Liver (tissue), 9 donors: ENCODE results near the gene DLST. TPM values are rescaled to one million over a fixed set of nuclear protein-coding genes. Genes with fewer than 3 reads are reported as not detected.
A peak's percentile ranks its signal among the peaks of the same experiment; 100 is the strongest.

Experiments used
- DNase-seq: peaks from one replicate; pipeline ENCODE4 v3.0.0-alpha.2; 2017; ENCODE audit warnings: low spot score
- H3K27ac ChIP-seq, 2 donors: one replicate each; pipeline ENCODE4 v1.7.0; 2013; ENCODE audit warnings: inconsistent platforms in 2 of 2, low read length in 2 of 2, control low read depth in 1 of 2, low read depth in 1 of 2, mild to moderate bottlenecking in 1 of 2
- H3K27me3 ChIP-seq, 4 donors: one replicate each; pipeline versions ENCODE4 v1.6.1 to v1.7.0; 2013; ENCODE audit warnings: low read length in 3 of 4, inconsistent platforms in 1 of 4, mild to moderate bottlenecking in 1 of 4, moderate library complexity in 1 of 4; ENCODE audit not compliant: control insufficient read depth in 4 of 4, insufficient read depth in 4 of 4
- H3K36me3 ChIP-seq, 4 donors: one replicate each; pipeline versions ENCODE4 v1.6.1 to v1.7.0; 2013; ENCODE audit warnings: low read length in 3 of 4, mild to moderate bottlenecking in 3 of 4, low read depth in 1 of 4, moderate library complexity in 1 of 4; ENCODE audit not compliant: control insufficient read depth in 4 of 4, insufficient read depth in 3 of 4
- H3K4me1 ChIP-seq, 4 donors: one replicate each; pipeline versions ENCODE4 v1.6.1 to v1.7.0; 2013; ENCODE audit warnings: low read length in 3 of 4, mild to moderate bottlenecking in 3 of 4, moderate library complexity in 1 of 4; ENCODE audit not compliant: control insufficient read depth in 4 of 4, insufficient read depth in 4 of 4
- H3K4me3 ChIP-seq, 3 donors: one replicate each; pipeline versions ENCODE4 v1.6.1 to v1.7.0; 2013; ENCODE audit warnings: low read length in 3 of 3, control low read depth in 1 of 3, low read depth in 1 of 3, mild to moderate bottlenecking in 1 of 3
- H3K9ac ChIP-seq, 2 donors: one replicate each; pipeline ENCODE4 v1.7.0; 2013; ENCODE audit warnings: low read length in 2 of 2, mild to moderate bottlenecking in 2 of 2, moderate library complexity in 2 of 2, control low read depth in 1 of 2, low read depth in 1 of 2
- H3K9me3 ChIP-seq, 4 donors: one replicate each; pipeline versions ENCODE4 v1.6.1 to v1.7.0; 2013; ENCODE audit warnings: low read length in 3 of 4; ENCODE audit not compliant: control insufficient read depth in 4 of 4
- EGR1 ChIP-seq, 2 donors: IDR thresholded peaks; 2 replicates each; pipeline ENCODE4 v1.6.1; 2016 to 2018; ENCODE audit warnings: antibody characterized with exemption in 2 of 2, low read depth in 2 of 2
- FOXA1 ChIP-seq: IDR thresholded peaks from 2 replicates; pipeline ENCODE4 v1.6.1; 2016; ENCODE audit warnings: antibody characterized with exemption
- FOXA2 ChIP-seq: IDR thresholded peaks from 2 replicates; pipeline ENCODE4 v1.6.1; 2016; ENCODE audit warnings: antibody characterized with exemption
- GABPA ChIP-seq, 2 donors: IDR thresholded peaks in 1 of 2; conservative IDR thresholded peaks in 1 of 2; 2 replicates each; pipeline ENCODE4 v1.6.1; 2016; ENCODE audit warnings: antibody characterized with exemption in 2 of 2, mild to moderate bottlenecking in 1 of 2, moderate library complexity in 1 of 2
- HNF4A ChIP-seq, 2 donors: conservative IDR thresholded peaks; 2 replicates each; pipeline ENCODE4 v1.6.1; 2016; ENCODE audit warnings: antibody characterized with exemption in 2 of 2, mild to moderate bottlenecking in 2 of 2
- HNF4G ChIP-seq: IDR thresholded peaks from 2 replicates; pipeline ENCODE4 v1.6.1; 2016; ENCODE audit warnings: antibody characterized with exemption
- JUND ChIP-seq, 2 donors: IDR thresholded peaks; 2 replicates each; pipeline ENCODE4 v1.6.1; 2016; ENCODE audit warnings: antibody characterized with exemption in 2 of 2
- NR2F2 ChIP-seq: IDR thresholded peaks from 2 replicates; pipeline ENCODE4 v1.6.1; 2016; ENCODE audit warnings: antibody characterized with exemption
- RAD21 ChIP-seq, 2 donors: IDR thresholded peaks; 2 replicates each; pipeline ENCODE4 v1.6.1; 2016; ENCODE audit warnings: antibody characterized with exemption in 2 of 2, mild to moderate bottlenecking in 2 of 2
- REST ChIP-seq: IDR thresholded peaks from 2 replicates; pipeline ENCODE4 v1.6.1; 2016; ENCODE audit warnings: antibody characterized with exemption, mild to moderate bottlenecking
- RXRA ChIP-seq, 2 donors: IDR thresholded peaks; 2 replicates each; pipeline ENCODE4 v1.6.1; 2017 to 2018; ENCODE audit warnings: antibody characterized with exemption in 2 of 2, mild to moderate bottlenecking in 1 of 2
- SP1 ChIP-seq: IDR thresholded peaks from 2 replicates; pipeline ENCODE4 v1.6.1; 2018; ENCODE audit warnings: antibody characterized with exemption, mild to moderate bottlenecking
- TAF1 ChIP-seq: conservative IDR thresholded peaks from 2 replicates; pipeline ENCODE4 v1.6.1; 2016; ENCODE audit warnings: antibody characterized with exemption, mild to moderate bottlenecking
- YY1 ChIP-seq: IDR thresholded peaks from 2 replicates; pipeline ENCODE4 v1.6.1; 2016; ENCODE audit warnings: antibody characterized with exemption, mild to moderate bottlenecking
- WGBS: extraction: QIAGEN DNeasy Blood & Tissue Kit; methylation state at CpG from one replicate; pipeline ENCODE4 v1.1.7; 2013; 5-methylcytosine and 5-hydroxymethylcytosine counted together
- polyA plus RNA-seq, 2 donors: library from polyadenylated mRNA; stranded (reverse) in 1 of 2; unstranded in 1 of 2; fragments of 200-250 nt in 1 of 2; fragments of >200 nt in 1 of 2; fragmentation: Nextera tagmentation in 1 of 2; extraction: Ambion mirVana in 1 of 2; gene quantifications; one replicate each; pipeline versions ENCODE4 v1.2.1 to v1.2.3, GENCODE V29; 2013 to 2015
- total RNA-seq, 2 donors: library from RNA; depleted of rRNA; stranded (reverse); fragments of >200 nt; gene quantifications; one replicate each; pipeline ENCODE4 v1.2.3, GENCODE V29; 2014
- TF ChIP-seq, protein P1 (sequence below): IDR thresholded peaks from 2 replicates; pipeline ENCODE4 v1.6.1; 2016; ENCODE audit warnings: antibody characterized with exemption
- TF ChIP-seq, protein P2 (sequence below): fragments of 150-350 bp; IDR thresholded peaks from 2 replicates; pipeline ENCODE4 v1.5.1; 2017; ENCODE audit warnings: improper control_type of control experiment, low read depth, low read length; ENCODE audit not compliant: missing input control
- TF ChIP-seq, protein P3 (sequence below): IDR thresholded peaks from 2 replicates; pipeline ENCODE4 v1.6.1; 2016; ENCODE audit warnings: antibody characterized with exemption
- TF ChIP-seq, protein P4 (sequence below): IDR thresholded peaks from 2 replicates; pipeline ENCODE4 v1.6.1; 2016; ENCODE audit warnings: antibody characterized with exemption
- donor health status: healthy.
- donor health status: healthy.
- donor health status: healthy.
- donor health status: healthy.
- donor health status: healthy.

The DLST gene
- total and polyA plus RNA-seq, 4 donors: 10.7 to 69.3 (median 49.5) TPM

DNA sequence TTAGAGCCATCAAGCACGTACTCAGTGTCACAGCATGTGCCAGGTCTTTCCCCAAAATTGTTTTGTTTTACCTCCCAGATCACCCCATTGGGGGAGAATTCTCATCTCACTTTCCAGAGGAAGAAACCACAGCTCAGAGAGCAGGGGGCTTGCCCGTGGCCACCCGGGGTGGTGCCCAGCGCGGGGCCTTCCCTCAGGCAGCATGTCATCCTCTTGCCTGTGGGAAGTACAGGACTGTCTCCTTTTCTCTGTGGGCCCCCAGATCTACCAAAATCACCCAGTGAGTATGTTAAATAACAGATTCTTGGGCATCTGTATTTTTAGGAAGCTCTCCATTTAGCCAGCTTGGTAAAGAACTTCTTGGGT, 35.4 kb downstream of the DLST start:
- Histone ChIP-seq H3K36me3 (no peaks in the 10 kb centered on the region), H3K9ac (no peak overlapping the region), H3K27me3 (no peaks in the 10 kb centered on the region), H3K4me3 (no peak overlapping the region), H3K4me1 (peaks cover 0 to 5% (median 2%) of the 10 kb centered on the region in 4 donors), H3K27ac (peak overlapping the region in 1 of 2 donors; percentile 3), H3K9me3 (no peaks in the 10 kb centered on the region)
- WGBS: 89% methylated on average over 5 of the region's 5 CpGs
- TF ChIP-seq, protein P1, sequence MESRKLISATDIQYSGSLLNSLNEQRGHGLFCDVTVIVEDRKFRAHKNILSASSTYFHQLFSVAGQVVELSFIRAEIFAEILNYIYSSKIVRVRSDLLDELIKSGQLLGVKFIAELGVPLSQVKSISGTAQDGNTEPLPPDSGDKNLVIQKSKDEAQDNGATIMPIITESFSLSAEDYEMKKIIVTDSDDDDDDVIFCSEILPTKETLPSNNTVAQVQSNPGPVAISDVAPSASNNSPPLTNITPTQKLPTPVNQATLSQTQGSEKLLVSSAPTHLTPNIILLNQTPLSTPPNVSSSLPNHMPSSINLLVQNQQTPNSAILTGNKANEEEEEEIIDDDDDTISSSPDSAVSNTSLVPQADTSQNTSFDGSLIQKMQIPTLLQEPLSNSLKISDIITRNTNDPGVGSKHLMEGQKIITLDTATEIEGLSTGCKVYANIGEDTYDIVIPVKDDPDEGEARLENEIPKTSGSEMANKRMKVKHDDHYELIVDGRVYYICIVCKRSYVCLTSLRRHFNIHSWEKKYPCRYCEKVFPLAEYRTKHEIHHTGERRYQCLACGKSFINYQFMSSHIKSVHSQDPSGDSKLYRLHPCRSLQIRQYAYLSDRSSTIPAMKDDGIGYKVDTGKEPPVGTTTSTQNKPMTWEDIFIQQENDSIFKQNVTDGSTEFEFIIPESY: no peak
- TF ChIP-seq, protein P2, sequence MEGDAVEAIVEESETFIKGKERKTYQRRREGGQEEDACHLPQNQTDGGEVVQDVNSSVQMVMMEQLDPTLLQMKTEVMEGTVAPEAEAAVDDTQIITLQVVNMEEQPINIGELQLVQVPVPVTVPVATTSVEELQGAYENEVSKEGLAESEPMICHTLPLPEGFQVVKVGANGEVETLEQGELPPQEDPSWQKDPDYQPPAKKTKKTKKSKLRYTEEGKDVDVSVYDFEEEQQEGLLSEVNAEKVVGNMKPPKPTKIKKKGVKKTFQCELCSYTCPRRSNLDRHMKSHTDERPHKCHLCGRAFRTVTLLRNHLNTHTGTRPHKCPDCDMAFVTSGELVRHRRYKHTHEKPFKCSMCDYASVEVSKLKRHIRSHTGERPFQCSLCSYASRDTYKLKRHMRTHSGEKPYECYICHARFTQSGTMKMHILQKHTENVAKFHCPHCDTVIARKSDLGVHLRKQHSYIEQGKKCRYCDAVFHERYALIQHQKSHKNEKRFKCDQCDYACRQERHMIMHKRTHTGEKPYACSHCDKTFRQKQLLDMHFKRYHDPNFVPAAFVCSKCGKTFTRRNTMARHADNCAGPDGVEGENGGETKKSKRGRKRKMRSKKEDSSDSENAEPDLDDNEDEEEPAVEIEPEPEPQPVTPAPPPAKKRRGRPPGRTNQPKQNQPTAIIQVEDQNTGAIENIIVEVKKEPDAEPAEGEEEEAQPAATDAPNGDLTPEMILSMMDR: no peak
- TF ChIP-seq, protein P3, sequence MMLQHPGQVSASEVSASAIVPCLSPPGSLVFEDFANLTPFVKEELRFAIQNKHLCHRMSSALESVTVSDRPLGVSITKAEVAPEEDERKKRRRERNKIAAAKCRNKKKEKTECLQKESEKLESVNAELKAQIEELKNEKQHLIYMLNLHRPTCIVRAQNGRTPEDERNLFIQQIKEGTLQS: no peak
- no peak for TF ChIP-seq SP1
- no peak for DNase-seq

DNA sequence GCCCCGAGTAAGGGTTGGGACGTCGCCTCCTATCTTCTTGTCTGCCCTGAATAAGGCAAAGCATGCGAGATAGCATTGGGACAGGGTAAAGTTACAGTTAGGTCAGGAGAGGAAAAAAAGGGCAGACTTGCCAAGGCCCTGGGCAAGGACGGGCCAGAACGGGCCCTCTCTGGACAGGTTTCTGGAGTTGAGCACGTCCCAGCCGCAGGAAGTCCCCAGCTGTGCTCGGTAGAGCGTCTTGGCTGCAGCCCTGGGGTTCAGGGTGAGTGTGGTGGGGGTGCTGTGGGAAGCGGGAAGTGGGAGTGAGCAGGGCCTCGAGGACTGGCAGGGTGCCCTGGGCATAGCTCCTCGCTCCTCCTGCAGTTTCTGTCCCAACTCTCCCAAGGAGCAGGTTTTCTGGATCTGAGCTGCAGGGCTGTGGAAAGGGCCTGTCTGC, 35.9 kb downstream of the DLST start:
- Histone ChIP-seq H3K4me3 (no peak overlapping the region), H3K27me3 (no peaks in the 10 kb centered on the region), H3K9me3 (no peaks in the 10 kb centered on the region), H3K9ac (no peak overlapping the region), H3K27ac (peak overlapping the region in 1 of 2 donors; percentile 36), H3K4me1 (peaks cover 0 to 10% (median 2%) of the 10 kb centered on the region in 4 donors), H3K36me3 (no peaks in the 10 kb centered on the region)
- TF ChIP-seq TAF1: no peak
- TF ChIP-seq HNF4G: no peak
- TF ChIP-seq YY1: no peak
- TF ChIP-seq, protein P2: no peak
- TF ChIP-seq SP1: no peak
- TF ChIP-seq GABPA (IDR thresholded peaks at IDR 0.05 in 1 of 2, conservative IDR thresholded peaks at IDR 0.05 in 1 of 2): no peak
- no peak for TF ChIP-seq RAD21 (IDR thresholded peaks at IDR 0.05)
- no peak for TF ChIP-seq FOXA1
- TF ChIP-seq FOXA2: no peak
- TF ChIP-seq HNF4A (conservative IDR thresholded peaks at IDR 0.05): no peak
- TF ChIP-seq, protein P4, sequence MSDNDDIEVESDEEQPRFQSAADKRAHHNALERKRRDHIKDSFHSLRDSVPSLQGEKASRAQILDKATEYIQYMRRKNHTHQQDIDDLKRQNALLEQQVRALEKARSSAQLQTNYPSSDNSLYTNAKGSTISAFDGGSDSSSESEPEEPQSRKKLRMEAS: no peak
- TF ChIP-seq, protein P3: no peak
- TF ChIP-seq REST: no peak
- TF ChIP-seq EGR1 (IDR thresholded peaks at IDR 0.05; ENCODE audit: low read depth in 2 of 2): no peak
- TF ChIP-seq, protein P1: no peak
- TF ChIP-seq RXRA (IDR thresholded peaks at IDR 0.05): no peak
- TF ChIP-seq JUND (IDR thresholded peaks at IDR 0.05): no peak
- no peak for TF ChIP-seq NR2F2
- DNase-seq: no peak
- 81% methylated on average over 13 of the region's 13 CpGs for WGBS
